IPS-11a (cell line): Measurements from ENCODE around the gene CDK11A.
"Not testable (repeated sequence)": the region's sequence is repeated elsewhere in the genome, so short reads cannot be mapped to it uniquely, and the experiment has no call there.

Source experiments
- H3K4me3 ChIP-seq: one replicate; pipeline ENCODE4 v1.5.1; 2013; ENCODE audit warnings: low read depth, low read length, control low read depth

The CDK11A gene

DNA sequence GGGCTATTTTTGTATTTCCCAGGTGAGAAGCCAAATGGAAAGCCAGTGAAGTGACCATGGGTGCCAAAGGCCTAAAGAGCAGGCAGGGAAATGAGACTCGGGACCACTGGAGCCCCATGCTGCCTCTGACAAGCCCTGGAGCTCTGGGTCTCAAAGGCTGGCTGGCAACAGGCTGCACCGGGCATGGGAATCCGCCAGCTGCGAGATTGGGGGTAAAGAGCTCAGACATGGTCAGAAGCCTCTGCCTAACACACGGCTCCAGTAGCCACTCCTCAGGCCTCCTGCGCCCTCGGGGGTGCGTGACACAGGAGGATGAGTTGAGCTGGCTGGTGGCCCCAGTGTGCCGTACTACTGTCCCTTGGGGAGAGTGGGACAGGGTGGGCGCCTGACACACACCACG lies 59.8 kb downstream of the CDK11A start:
- H3K4me3 ChIP-seq, result not testable (repeated sequence)

DNA sequence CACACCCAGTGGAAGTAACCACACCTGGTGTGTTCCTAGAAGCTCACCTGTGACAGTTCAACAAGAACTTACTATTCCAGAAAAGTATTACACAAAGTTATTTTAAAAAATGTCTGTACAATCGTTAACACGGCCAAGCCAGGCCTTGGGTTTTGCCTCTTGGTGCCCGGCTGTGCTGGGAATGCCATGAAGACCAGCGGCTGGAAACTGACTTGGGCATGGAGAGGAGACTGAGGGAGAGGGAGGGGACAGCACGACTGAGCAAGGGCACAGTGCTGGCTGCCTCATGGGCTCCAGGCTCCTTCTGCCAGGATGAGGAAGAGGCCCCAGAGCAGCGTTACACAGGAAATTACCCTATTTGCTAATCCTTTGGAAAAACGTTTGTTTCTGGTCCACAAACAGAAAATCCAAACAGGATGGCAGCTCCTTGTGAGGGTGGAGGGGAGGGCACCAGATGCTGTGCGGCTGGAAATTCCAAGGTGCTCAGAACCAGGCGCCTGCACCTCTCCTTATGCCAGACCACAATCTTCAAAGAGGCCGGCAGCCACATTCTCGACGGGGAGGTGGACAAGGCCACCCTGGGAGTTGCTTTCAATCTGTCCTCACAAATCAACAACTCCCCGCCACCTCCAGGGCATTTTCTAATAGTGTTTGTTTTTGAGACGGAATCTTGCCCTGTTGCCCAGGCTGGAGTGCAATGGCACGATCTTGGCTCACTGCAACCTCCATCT lies 61.2 kb downstream of the CDK11A start:
- not testable (repeated sequence) for H3K4me3 ChIP-seq

DNA sequence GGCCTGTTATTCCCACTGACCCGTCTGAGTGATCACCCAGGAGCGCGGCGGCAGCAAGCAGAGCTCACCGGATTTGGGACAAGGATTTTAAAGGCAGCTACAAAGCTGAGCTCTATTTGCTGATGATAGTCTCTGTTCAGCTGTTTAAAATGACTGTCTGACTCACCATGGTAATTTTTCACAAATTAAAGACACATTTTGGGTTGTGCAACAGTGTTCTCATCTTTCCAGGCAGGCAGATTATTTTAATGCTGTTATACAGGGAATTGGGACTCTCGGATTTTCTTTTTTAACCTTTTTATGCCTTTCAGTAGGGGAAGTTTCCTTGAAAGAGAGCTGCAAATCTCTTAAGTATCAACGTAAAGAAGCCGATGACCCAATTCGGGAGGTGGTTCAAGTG lies 61.8 kb downstream of the CDK11A start:
- H3K4me3 ChIP-seq, result not testable (repeated sequence)

DNA sequence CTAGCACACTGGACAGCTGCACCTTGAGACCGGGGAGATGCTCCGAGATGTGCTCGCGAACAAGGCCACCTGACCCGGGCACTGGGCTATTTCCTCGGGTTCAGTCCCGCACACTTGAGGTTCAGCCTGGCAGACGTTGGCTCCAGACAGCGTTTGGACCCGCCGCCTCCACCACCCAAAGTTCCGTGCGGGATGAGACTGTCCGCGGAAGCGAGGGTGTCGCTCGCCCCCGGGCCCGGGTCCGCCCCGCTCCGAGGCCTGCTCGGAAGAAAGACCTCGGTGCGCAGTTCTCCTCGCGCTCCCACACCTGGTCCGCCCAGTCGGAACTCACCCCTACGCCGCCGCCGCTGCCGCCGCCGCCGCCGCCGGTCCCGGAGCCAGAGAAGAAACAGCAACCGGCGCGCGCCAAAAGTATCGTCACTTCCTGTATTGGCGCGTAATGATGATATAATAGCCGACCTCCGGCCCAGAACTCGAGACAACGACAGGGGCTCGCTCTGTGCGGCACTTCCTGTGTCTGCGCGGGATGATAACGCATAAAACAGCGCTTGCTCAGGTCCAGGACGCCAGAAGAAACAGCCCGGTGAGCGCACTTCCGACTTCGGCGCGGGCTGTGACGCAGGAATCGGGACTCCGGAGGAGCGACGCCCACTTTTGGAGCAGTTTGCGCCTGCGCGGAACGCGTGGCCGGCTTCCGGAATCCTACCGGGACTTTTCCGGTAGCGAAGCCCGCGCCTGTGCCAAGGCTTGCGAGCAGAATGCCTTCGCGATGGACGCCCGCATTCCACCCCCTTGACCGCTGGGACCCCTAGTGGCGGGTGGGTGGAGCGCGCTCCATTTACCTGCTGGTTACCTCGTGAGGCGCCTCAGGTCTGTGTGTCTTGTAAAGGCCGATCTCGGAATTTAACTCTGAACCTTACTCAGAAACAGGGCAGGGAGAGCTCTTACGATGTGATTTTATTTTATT lies 65.3 kb downstream of the CDK11A start, which contains the start of gene CDK11B:
CDK11B (minus strand) TSS at position 422 of the 967 bp plus-strand sequence. CDS start 1,519 bp downstream, outside the sequence.
- peak within 1 kb of the TSS; percentile 72 for H3K4me3 ChIP-seq
